OCI-LY7 (cell line): ENCODE results near the gene MFRP. TPM values are rescaled to one million over a fixed set of nuclear protein-coding genes. Genes with fewer than 3 reads are reported as not detected.

Experiments
- BruUV-seq: library from RNA; stranded (reverse); fragments of 400-500 nt; replicated peaks from 2 replicates; lab custom pipeline; 2021; lab: Mats Ljungman, UMichigan
- CTCF ChIA-PET: fragments of 300-600 bp; sonication (Branson Sonifier 250); formaldehyde crosslinking; loops from one replicate; lab custom pipeline; 2022; ENCODE audit warnings: antibody characterized with exemption; ENCODE audit not compliant: unreplicated experiment; lab: Charles Lee
- POLR2A ChIA-PET: fragments of 300-600 bp; sonication (Branson Sonifier 250); formaldehyde crosslinking; loops from one replicate; lab custom pipeline; 2022; ENCODE audit warnings: antibody characterized with exemption; lab: Charles Lee
- DNase-seq: peaks from one replicate; pipeline ENCODE4 v3.0.0-alpha.2; 2015; ENCODE audit warnings: low spot score
- H2AFZ ChIP-seq: fragments of 200-600 bp; sonication (generic), shearing (Covaris generic); 2 replicates; pipeline ENCODE4 v1.6.1; 2014; ENCODE audit warnings: mild to moderate bottlenecking, antibody characterized with exemption, low read length, moderate library complexity
- H3K27ac ChIP-seq: fragments of 200-600 bp; sonication (generic); 2 replicates; pipeline ENCODE4 v1.5.1; 2014; ENCODE audit warnings: mixed run types, low read depth, mild to moderate bottlenecking, moderate library complexity, low read length, inconsistent platforms; ENCODE audit not compliant: poor library complexity, severe bottlenecking
- H3K36me3 ChIP-seq: fragments of 200-600 bp; sonication (generic); 2 replicates; pipeline ENCODE4 v1.6.1; 2014; ENCODE audit warnings: mild to moderate bottlenecking, antibody characterized with exemption, low read length, moderate library complexity, mixed read lengths; ENCODE audit not compliant: insufficient read depth
- H3K4me1 ChIP-seq: fragments of 200-600 bp; sonication (generic); 2 replicates; pipeline ENCODE4 v1.5.1; 2014; ENCODE audit warnings: mild to moderate bottlenecking, low read length; ENCODE audit not compliant: insufficient read depth, poor library complexity, severe bottlenecking
- H3K4me2 ChIP-seq: fragments of 200-600 bp; sonication (generic); 2 replicates; pipeline ENCODE4 v1.6.1; 2014; ENCODE audit warnings: mild to moderate bottlenecking, low read length
- H3K4me3 ChIP-seq: fragments of 200-600 bp; sonication (generic); 2 replicates; pipeline ENCODE4 v1.5.1; 2014; ENCODE audit warnings: mild to moderate bottlenecking, low read depth, low read length; ENCODE audit not compliant: poor library complexity, severe bottlenecking
- H3K79me2 ChIP-seq: fragments of 200-600 bp; sonication (generic); 2 replicates; pipeline ENCODE4 v1.6.1; 2016; ENCODE audit warnings: low read depth, mild to moderate bottlenecking, low read length, moderate library complexity, mixed read lengths; ENCODE audit not compliant: insufficient read depth
- H3K9me2 ChIP-seq: fragments of 200-600 bp; sonication (generic); 2 replicates; pipeline ENCODE4 v1.6.1; 2016; ENCODE audit warnings: mild to moderate bottlenecking, low read length, mixed read lengths; ENCODE audit not compliant: insufficient read depth
- H3K9me3 ChIP-seq: fragments of 200-600 bp; sonication (generic); 2 replicates; pipeline ENCODE4 v1.6.1; 2014; ENCODE audit warnings: mild to moderate bottlenecking, mixed run types, low read length, mixed read lengths
- H4K20me1 ChIP-seq: fragments of 200-600 bp; sonication (generic); 2 replicates; pipeline ENCODE4 v1.6.1; 2014; ENCODE audit warnings: mild to moderate bottlenecking, antibody characterized with exemption, low read length, moderate library complexity, mixed read lengths; ENCODE audit not compliant: insufficient read depth
- EZH2phosphoT487 ChIP-seq: fragments of 200-600 bp; sonication (generic); IDR thresholded peaks from 2 replicates; pipeline ENCODE4 v1.6.1; 2018; ENCODE audit warnings: low read depth, borderline replicate concordance, mild to moderate bottlenecking, mixed run types, antibody characterized with exemption, low read length, moderate library complexity, mixed read lengths
- intact Hi-C: fragments of 100-400 bp; cut with micrococcal nuclease; formaldehyde crosslinking; loops from one replicate; pipeline ENCODE4 v1.10.0; 2022; ENCODE audit not compliant: unreplicated experiment
- total RNA-seq, 2 experiments: library from RNA; depleted of rRNA in 1 of 2; stranded (reverse); fragments of >200 nt in 1 of 2; shearing (Covaris generic) in 1 of 2; gene quantifications; 2 replicates each; pipeline ENCODE4 v1.2.3, GENCODE V29; 2014 to 2022
- TF ChIP-seq, protein P1 (sequence below): fragments of 200-600 bp; sonication (generic); conservative IDR thresholded peaks from 2 replicates; pipeline ENCODE4 v1.5.1; 2014; ENCODE audit warnings: mild to moderate bottlenecking, antibody characterized with exemption, low read length, moderate library complexity, mixed read lengths

Gene MFRP
- total RNA-seq, 2 experiments from 2014 or later, result not detected

DNA sequence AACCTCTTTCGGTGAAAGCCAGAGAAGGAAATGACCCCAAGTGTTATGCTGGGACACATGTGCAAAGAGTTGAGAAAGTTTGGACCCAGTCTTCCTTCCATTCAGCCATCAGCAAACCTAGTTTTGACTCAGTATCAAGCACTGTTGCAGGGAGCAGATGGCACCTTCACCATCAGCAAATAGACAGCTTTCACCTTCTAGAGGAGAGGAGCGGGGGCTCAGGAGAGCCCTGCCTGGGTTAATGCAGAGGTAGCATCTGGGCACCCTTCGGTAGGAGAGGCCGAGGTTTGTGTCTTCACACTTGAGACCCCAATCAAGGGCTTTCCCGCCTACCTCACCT, 16.2 kb upstream of the MFRP start:
- ChIA-PET POLR2A (interaction anchor here (1.1 to 4.5 kb wide), 3 partner anchors 12 to 256 kb away, joined by 3 to 26 read pairs (median 4); partner anchors contain the start of genes C2CD2L and RNF26), CTCF (interaction anchor here (0.7 to 2.0 kb wide), 3 partner anchors 8 to 60 kb away, joined by 3 to 7 read pairs (median 4); partner anchors contain the start of gene USP2)
- peaks cover 27% of the 10 kb centered on the region for H3K79me2 ChIP-seq
- no peaks in the 10 kb centered on the region for H3K9me3 ChIP-seq
- H3K4me3 ChIP-seq, result peak overlapping the region; percentile 78
- H3K4me1 ChIP-seq, result peaks cover 82% of the 10 kb centered on the region
- no peaks in the 10 kb centered on the region for H4K20me1 ChIP-seq
- no peaks in the 10 kb centered on the region for H3K9me2 ChIP-seq
- no peak overlapping the region for H2AFZ ChIP-seq
- intact Hi-C loops, result loop anchor here (5.0 kb wide), 1 partner anchor 120 kb away; no protein-coding TSS in a partner anchor
- peaks cover 19% of the 10 kb centered on the region for H3K36me3 ChIP-seq
- TF ChIP-seq, protein P1, sequence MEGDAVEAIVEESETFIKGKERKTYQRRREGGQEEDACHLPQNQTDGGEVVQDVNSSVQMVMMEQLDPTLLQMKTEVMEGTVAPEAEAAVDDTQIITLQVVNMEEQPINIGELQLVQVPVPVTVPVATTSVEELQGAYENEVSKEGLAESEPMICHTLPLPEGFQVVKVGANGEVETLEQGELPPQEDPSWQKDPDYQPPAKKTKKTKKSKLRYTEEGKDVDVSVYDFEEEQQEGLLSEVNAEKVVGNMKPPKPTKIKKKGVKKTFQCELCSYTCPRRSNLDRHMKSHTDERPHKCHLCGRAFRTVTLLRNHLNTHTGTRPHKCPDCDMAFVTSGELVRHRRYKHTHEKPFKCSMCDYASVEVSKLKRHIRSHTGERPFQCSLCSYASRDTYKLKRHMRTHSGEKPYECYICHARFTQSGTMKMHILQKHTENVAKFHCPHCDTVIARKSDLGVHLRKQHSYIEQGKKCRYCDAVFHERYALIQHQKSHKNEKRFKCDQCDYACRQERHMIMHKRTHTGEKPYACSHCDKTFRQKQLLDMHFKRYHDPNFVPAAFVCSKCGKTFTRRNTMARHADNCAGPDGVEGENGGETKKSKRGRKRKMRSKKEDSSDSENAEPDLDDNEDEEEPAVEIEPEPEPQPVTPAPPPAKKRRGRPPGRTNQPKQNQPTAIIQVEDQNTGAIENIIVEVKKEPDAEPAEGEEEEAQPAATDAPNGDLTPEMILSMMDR, result no peak
- TF ChIP-seq EZH2phosphoT487, result no peak
- H3K4me2 ChIP-seq, result peak overlapping the region; percentile 92
- H3K27ac ChIP-seq, result peak overlapping the region; percentile 83
- peak; percentile 55 for DNase-seq
- BruUV-seq, result no TSS peak

GRCh38 chr11:119361941-119362725, 15.6 kb upstream of the MFRP start:
- TF ChIP-seq, protein P1, result no peak
- TF ChIP-seq EZH2phosphoT487, result no peak
- DNase-seq, result peak; percentile 32
- intact Hi-C loops, result loop anchor here (5.0 kb wide), 1 partner anchor 120 kb away; no protein-coding TSS in a partner anchor
- BruUV-seq, result TSS peak; percentile 60
- H3K4me3 ChIP-seq, result peak overlapping the region; percentile 78
- peaks cover 27% of the 10 kb centered on the region for H3K79me2 ChIP-seq
- no peaks in the 10 kb centered on the region for H4K20me1 ChIP-seq
- peaks cover 82% of the 10 kb centered on the region for H3K4me1 ChIP-seq
- POLR2A ChIA-PET, result interaction anchor here (0.7 to 4.5 kb wide), 7 partner anchors 13 to 277 kb away, joined by 3 to 26 read pairs (median 4); partner anchors contain the start of genes C2CD2L, HMBS and RNF26
- peaks cover 24% of the 10 kb centered on the region for H3K36me3 ChIP-seq
- H3K4me2 ChIP-seq, result peak overlapping the region; percentile 92
- no peaks in the 10 kb centered on the region for H3K9me3 ChIP-seq
- no peak overlapping the region for H2AFZ ChIP-seq
- peak overlapping the region; percentile 83 for H3K27ac ChIP-seq
- CTCF ChIA-PET, result interaction anchor here (0.7 to 2.0 kb wide), 5 partner anchors 9 to 59 kb away, joined by 3 to 8 read pairs (median 7); partner anchors contain the start of gene USP2
- no peaks in the 10 kb centered on the region for H3K9me2 ChIP-seq
